AG09309 (cell line): ENCODE measurements around the gene KCNH4.
A peak's percentile ranks its signal among the peaks of the same experiment; 100 is the strongest.

Experiments used
- DNase-seq: peaks from one replicate; pipeline ENCODE4 v3.0.0-alpha.2; 2010; ENCODE audit warnings: low read depth
- H3K4me3 ChIP-seq: 2 replicates; pipeline ENCODE4 v1.5.1; 2011; ENCODE audit warnings: mild to moderate bottlenecking, low read depth, low read length, moderate library complexity; ENCODE audit not compliant: control insufficient read depth
- CTCF ChIP-seq: IDR thresholded peaks from 2 replicates; pipeline ENCODE4 v1.5.1; 2011; ENCODE audit warnings: mild to moderate bottlenecking, low read depth, low read length, inconsistent platforms; ENCODE audit not compliant: insufficient read depth, control insufficient read depth; ENCODE audit errors: missing control alignments

KCNH4 gene

DNA sequence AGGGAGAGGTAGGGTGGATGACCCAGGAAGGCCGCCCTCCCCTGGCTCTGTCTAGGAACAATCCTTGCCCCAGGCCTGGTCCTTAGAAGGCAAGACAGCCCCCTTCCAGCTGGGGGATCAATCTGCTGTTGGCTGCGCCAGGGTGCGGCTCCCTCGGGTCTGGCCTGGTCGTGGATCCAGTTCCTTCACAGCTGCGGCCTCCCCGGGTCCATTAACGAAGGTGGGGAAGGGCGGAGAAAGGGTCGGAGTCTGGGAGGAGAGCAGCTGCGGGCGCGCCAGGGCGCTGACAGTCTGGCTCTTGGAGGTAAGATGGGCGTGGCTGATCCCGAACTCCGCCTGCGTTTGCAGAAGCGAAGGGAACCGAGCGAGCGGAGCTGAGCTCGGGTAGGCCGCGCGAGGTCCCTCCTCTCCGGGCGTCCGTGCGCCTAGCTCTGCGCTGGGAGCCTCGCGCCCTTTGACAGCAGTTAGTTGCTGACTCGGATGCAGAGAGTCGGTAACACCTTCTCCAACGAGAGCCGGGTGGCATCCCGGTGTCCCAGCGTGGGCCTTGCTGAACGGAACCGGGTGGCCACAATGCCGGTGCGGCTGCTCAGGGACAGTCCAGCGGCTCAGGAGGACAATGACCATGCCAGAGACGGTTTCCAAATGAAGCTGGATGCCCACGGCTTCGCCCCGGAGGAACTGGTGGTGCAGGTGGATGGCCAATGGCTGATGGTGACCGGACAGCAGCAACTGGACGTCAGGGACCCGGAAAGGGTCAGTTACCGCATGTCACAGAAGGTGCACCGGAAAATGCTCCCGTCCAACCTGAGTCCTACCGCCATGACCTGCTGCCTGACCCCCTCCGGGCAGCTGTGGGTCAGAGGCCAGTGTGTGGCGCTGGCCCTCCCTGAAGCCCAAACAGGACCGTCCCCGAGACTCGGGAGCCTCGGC is 58.3 kb downstream of the KCNH4 start, which contains the start of gene HSPB9:
Gene HSPB9, plus strand, starts transcription at position 434 of the 933 bp plus-strand sequence. Its CDS starts 47 bp downstream, at position 481.
- no peak for TF ChIP-seq CTCF
- H3K4me3 ChIP-seq = no peak within 1 kb of the TSS
- DNase-seq = no peak

DNA sequence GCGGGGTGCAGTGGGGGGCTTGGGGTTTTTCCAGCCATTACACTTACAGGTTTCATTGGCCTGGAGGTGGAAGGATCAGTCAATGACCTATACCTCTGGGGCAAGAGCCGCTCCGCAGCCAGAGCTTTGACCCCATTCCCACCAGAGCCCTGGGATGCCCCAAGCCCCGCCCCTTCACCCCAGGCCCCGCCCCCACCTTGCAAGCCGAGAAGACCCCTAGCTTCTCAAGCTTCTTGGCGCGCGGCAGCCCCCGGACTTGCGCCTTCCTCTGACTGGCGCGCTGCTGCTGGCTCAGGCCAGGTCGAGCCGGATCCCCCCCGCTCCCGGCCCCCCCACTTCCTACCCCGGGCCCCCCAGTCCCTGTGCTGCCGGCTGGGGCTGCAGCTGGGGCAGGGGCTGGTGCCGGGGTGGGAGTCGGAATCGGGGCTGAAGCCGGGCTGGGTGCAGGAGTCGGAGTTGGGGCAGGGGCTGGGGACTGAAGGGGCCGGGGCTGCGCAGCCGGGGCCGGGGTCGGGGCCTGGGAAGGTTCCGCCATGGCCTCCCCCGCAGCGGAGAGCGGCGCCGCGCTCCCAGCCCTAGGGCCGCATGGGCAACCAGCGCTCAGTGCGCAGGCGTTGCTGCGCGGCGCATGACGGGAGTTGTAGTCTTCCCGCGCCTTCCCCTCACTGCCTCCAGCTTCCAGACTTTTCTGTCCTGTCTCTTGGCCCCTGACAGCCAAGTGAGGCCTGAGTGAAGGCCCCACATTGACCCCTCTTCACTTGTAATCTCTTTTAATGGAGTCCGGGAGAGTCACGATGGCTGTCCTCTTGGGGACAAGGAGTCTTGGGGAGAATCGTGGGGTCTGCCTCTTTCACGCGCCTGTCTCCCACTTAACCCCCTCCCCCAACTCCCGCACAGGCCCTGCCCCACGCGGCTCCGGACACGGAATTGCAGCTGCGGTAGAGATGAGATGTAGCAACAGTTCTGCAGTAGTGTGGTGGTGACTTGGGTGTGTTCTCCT is 59.9 kb downstream of the KCNH4 start, which contains the start of gene KAT2A:
Gene KAT2A, minus strand, starts transcription at position 598 of the 1,000 bp plus-strand sequence. Its CDS starts 63 bp downstream, at position 535.
- DNase-seq = no peak
- H3K4me3 ChIP-seq = peak within 1 kb of the TSS; percentile 68
- no peak for TF ChIP-seq CTCF

DNA sequence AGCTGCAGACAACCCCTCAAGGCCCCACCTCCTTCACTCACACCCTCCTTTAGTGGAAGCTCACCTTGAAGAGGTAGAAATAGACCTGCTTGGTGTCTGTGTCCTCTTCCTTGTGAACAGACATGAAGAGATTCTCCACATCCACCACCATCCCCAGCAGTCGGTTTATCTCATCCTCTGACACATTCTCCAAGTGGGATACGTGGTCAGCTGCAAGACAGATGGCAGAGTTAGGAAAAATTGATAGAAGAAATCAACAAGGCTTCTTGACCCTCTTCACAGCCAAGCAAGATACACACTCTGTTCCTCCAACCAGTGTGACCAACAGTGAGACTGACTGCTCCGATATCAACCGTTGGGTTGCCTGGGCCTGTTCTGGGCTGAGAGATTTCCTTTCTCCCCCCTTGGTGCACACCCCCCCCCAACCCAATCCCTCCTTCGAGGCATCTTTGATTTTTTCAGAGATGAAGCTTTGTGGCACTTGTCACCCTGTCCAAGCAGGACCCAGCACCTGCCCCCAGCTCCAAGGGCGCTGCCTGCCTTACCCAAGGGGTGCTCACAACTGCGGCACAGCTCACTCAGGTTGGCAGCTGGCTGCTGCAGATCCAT is 60.7 kb downstream of the KCNH4 start:
- no peak for DNase-seq
- TF ChIP-seq CTCF = no peak
- peak overlapping the region; percentile 68 for H3K4me3 ChIP-seq

- no peak overlapping the region for H3K4me3 ChIP-seq
- no peak for TF ChIP-seq CTCF
These were observed 61.6 kb downstream of the KCNH4 start for GRCh38 chr17:42119301-42119700.

DNA sequence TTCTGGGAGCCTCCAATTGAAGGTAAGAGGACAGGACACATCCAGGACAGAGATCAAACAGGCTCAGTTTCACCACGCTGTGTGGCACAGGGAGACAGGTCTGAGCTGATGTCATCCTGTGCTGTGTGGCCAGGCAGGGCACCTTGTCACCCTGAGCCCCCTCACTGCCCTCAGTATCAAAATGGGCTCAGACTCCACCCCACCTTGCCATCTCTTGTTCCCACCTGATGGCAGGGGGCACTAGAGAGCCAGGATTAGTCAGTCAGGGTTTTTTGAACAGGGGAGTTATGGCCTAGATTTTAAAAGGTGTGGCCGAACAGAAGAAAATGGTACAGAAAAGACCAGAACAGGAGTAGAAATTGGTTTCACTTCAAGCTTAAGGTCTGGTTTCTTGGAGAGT is 62.4 kb downstream of the KCNH4 start:
- TF ChIP-seq CTCF = peak; percentile 62
- no peak overlapping the region for H3K4me3 ChIP-seq
- DNase-seq = no peak

More at GRCh38 chr17:42119301-42119700, 61.6 kb downstream of the KCNH4 start:
- DNase-seq = no peak

DNA sequence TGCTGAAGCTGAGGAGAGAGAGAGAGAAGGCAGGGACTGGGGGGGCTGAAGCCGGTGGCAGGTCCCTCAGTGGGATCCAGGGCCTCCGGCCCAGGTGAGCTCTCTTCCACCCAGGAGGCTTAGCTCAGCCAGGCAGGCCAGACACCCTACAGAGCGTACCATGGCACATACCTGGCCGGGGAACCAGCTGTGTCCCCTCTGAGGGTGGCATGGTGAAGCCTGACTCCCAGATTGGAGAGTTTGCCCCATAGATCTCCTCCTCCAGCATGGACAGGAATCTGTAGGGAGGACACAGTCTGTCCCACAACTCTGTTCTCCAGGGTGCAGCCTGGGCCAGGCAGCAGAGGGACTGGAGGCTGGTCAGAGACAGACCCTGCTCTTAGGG is 62.8 kb downstream of the KCNH4 start:
- no peak for TF ChIP-seq CTCF
- no peak overlapping the region for H3K4me3 ChIP-seq
- DNase-seq = no peak
